SK-N-SH treated with all-trans-retinoic acid at 6 μM for 48 hours (cell line): ENCODE measurements around the gene RERE.

Experiments
- ATAC-seq: fragments of 200-7000 bp; cut with Tn5 transposase; 3 replicates; pipeline ENCODE4 v1.9.1; 2020; ENCODE audit warnings: mild to moderate bottlenecking, moderate library complexity
- BACH2 ChIP-seq: fragments of 250-450 bp; sonication (Bioruptor Pico); IDR thresholded peaks from 2 replicates; pipeline ENCODE4 v1.9.0; 2021; ENCODE audit warnings: mild to moderate bottlenecking, borderline replicate concordance
- CREB5 ChIP-seq: fragments of 250-450 bp; sonication (Bioruptor Pico); IDR thresholded peaks from 2 replicates; pipeline ENCODE4 v1.5.1; 2020; ENCODE audit warnings: low read depth, mild to moderate bottlenecking, moderate library complexity
- CSDC2 ChIP-seq: fragments of 250-450 bp; sonication (Bioruptor Pico); IDR thresholded peaks from 2 replicates; pipeline ENCODE4 v1.5.0; 2020; ENCODE audit warnings: mild to moderate bottlenecking, moderate library complexity
- CSRNP3 ChIP-seq: fragments of 250-450 bp; sonication (Bioruptor Pico); IDR thresholded peaks from 2 replicates; pipeline ENCODE4 v1.5.1; 2021; ENCODE audit warnings: mild to moderate bottlenecking, moderate library complexity
- ESRRG ChIP-seq: fragments of 250-450 bp; sonication (Bioruptor Pico); IDR thresholded peaks from 2 replicates; pipeline ENCODE4 v1.6.1; 2021; ENCODE audit warnings: mild to moderate bottlenecking
- GLIS3 ChIP-seq: fragments of 250-450 bp; sonication (Bioruptor Pico); IDR thresholded peaks from 2 replicates; pipeline ENCODE4 v1.5.0; 2020; ENCODE audit warnings: mild to moderate bottlenecking, moderate library complexity
- ISL1 ChIP-seq: fragments of 250-450 bp; sonication (Bioruptor Pico); IDR thresholded peaks from 2 replicates; pipeline ENCODE4 v2.1.2; 2022; ENCODE audit warnings: mild to moderate bottlenecking, moderate library complexity
- OSR1 ChIP-seq: fragments of 250-450 bp; sonication (Bioruptor Pico); IDR thresholded peaks from 2 replicates; pipeline ENCODE4 v1.8.0; 2022; ENCODE audit warnings: moderate library complexity, mild to moderate bottlenecking, inconsistent platforms
- PATZ1 ChIP-seq: fragments of 250-450 bp; sonication (Bioruptor Pico); IDR thresholded peaks from 2 replicates; pipeline ENCODE4 v1.8.0; 2020; ENCODE audit warnings: mild to moderate bottlenecking, moderate library complexity, borderline replicate concordance
- POU6F1 ChIP-seq: fragments of 250-450 bp; sonication (Bioruptor Pico); IDR thresholded peaks from 2 replicates; pipeline ENCODE4 v1.8.0; 2021; ENCODE audit warnings: low read depth, mild to moderate bottlenecking, moderate library complexity, borderline replicate concordance
- PPARA ChIP-seq: fragments of 250-450 bp; sonication (Bioruptor Pico); IDR thresholded peaks from 2 replicates; pipeline ENCODE4 v1.5.0; 2020; ENCODE audit warnings: mild to moderate bottlenecking, borderline replicate concordance
- RARB ChIP-seq: fragments of 250-450 bp; sonication (Bioruptor Pico); IDR thresholded peaks from 2 replicates; pipeline ENCODE4 v1.8.0; 2021; ENCODE audit warnings: mild to moderate bottlenecking, moderate library complexity
- SNAI2 ChIP-seq: fragments of 250-450 bp; sonication (Bioruptor Pico); IDR thresholded peaks from 2 replicates; pipeline ENCODE4 v1.5.0; 2020; ENCODE audit warnings: mild to moderate bottlenecking, moderate library complexity
- TCF4 ChIP-seq: fragments of 250-450 bp; sonication (Bioruptor Pico); IDR thresholded peaks from 2 replicates; pipeline ENCODE4 v1.8.0; 2021; ENCODE audit warnings: mild to moderate bottlenecking, moderate library complexity, borderline replicate concordance
- TOX ChIP-seq: fragments of 250-450 bp; sonication (Bioruptor Pico); IDR thresholded peaks from 2 replicates; pipeline ENCODE4 v1.8.0; 2021; ENCODE audit warnings: mild to moderate bottlenecking, moderate library complexity, borderline replicate concordance
- TSHZ2 ChIP-seq: fragments of 250-450 bp; sonication (Bioruptor Pico); IDR thresholded peaks from 2 replicates; pipeline ENCODE4 v1.5.0; 2020; ENCODE audit warnings: mild to moderate bottlenecking, moderate library complexity
- ZC3H10 ChIP-seq: fragments of 250-450 bp; sonication (Bioruptor Pico); IDR thresholded peaks from 2 replicates; pipeline ENCODE4 v1.5.1; 2021; ENCODE audit warnings: mild to moderate bottlenecking, moderate library complexity
- ZFP3 ChIP-seq: fragments of 250-450 bp; sonication (Bioruptor Pico); IDR thresholded peaks from 2 replicates; pipeline ENCODE4 v1.5.0; 2020; ENCODE audit warnings: mild to moderate bottlenecking, moderate library complexity
- ZFP30 ChIP-seq: fragments of 450-650 bp; formaldehyde crosslinking; IDR thresholded peaks from 2 replicates; pipeline ENCODE4 v1.5.0; 2022; ENCODE audit warnings: mild to moderate bottlenecking, moderate library complexity
- ZNF565 ChIP-seq: fragments of 450-650 bp; formaldehyde crosslinking; conservative IDR thresholded peaks from 2 replicates; pipeline ENCODE4 v1.5.0; 2020; ENCODE audit warnings: low read depth, mild to moderate bottlenecking, moderate library complexity
- ZNF70 ChIP-seq: fragments of 450-650 bp; formaldehyde crosslinking; IDR thresholded peaks from 2 replicates; pipeline ENCODE4 v1.5.0; 2020; ENCODE audit warnings: mild to moderate bottlenecking, moderate library complexity
- ZNF8 ChIP-seq: fragments of 450-650 bp; formaldehyde crosslinking; IDR thresholded peaks from 2 replicates; pipeline ENCODE4 v1.5.0; 2020; ENCODE audit warnings: mild to moderate bottlenecking, moderate library complexity

RERE gene

GRCh38 chr1:8523666-8524206, 293.7 kb downstream of the RERE start:
- TF ChIP-seq ZNF8 (CRISPR knock-in tag) (no peak), RARB (CRISPR knock-in tag) (no peak), GLIS3 (CRISPR knock-in tag) (no peak), OSR1 (CRISPR knock-in tag) (no peak), ISL1 (CRISPR knock-in tag) (no peak), PATZ1 (CRISPR knock-in tag) (no peak), TSHZ2 (no peak), SNAI2 (CRISPR knock-in tag) (no peak), CREB5 (no peak), PPARA (CRISPR knock-in tag) (no peak), BACH2 (no peak), ZFP30 (CRISPR knock-in tag) (no peak), ZFP3 (CRISPR knock-in tag) (no peak)
- no peak for ATAC-seq

GRCh38 chr1:8520483-8520966, 296.9 kb downstream of the RERE start:
- no peak for ATAC-seq
- no peak for TF ChIP-seq CSDC2 (CRISPR knock-in tag)
- TF ChIP-seq ZFP3 (CRISPR knock-in tag) = no peak
- TF ChIP-seq SNAI2 (CRISPR knock-in tag) = no peak
- TF ChIP-seq CSRNP3 (CRISPR knock-in tag) = no peak
- TF ChIP-seq RARB (CRISPR knock-in tag) = no peak
- TF ChIP-seq ZNF70 (CRISPR knock-in tag) = no peak
- no peak for TF ChIP-seq POU6F1 (CRISPR knock-in tag)
- TF ChIP-seq ZNF565 = no peak
- no peak for TF ChIP-seq TCF4 (CRISPR knock-in tag)
- TF ChIP-seq ESRRG (CRISPR knock-in tag) = no peak
- TF ChIP-seq ZC3H10 (CRISPR knock-in tag) = no peak
- TF ChIP-seq ISL1 (CRISPR knock-in tag) = no peak
- no peak for TF ChIP-seq CREB5
- no peak for TF ChIP-seq ZFP30 (CRISPR knock-in tag)
- TF ChIP-seq PPARA (CRISPR knock-in tag) = no peak
- TF ChIP-seq ZNF8 (CRISPR knock-in tag) = no peak
- no peak for TF ChIP-seq OSR1 (CRISPR knock-in tag)
- TF ChIP-seq BACH2 = no peak
- TF ChIP-seq TOX (CRISPR knock-in tag) = no peak
- TF ChIP-seq, all 23 proteins: peak for 0
